ENCODE results near the gene TMEM132D. TPM values are rescaled to one million over a fixed set of nuclear protein-coding genes. Genes with fewer than 3 reads are reported as not detected.
"Not testable (repeated sequence)": the region's sequence is repeated elsewhere in the genome, so short reads cannot be mapped to it uniquely, and the experiment has no call there.

Gene TMEM132D
- total RNA-seq, 2 donors from 2014 or later = 0.05 TPM; not detected in 1

GRCh38 chr12:129563266-129563665, 340.6 kb downstream of the TMEM132D start:
- DNase-seq (no peak), ATAC-seq (no peak)
- intact Hi-C loops (cut with DNase I) = no loop called here

- intact Hi-C loops (cut with DNase I) = no loop called here
- no peak for ATAC-seq
- no peak for DNase-seq
Measured at GRCh38 chr12:129561304-129561703, 342.5 kb downstream of the TMEM132D start.

- ATAC-seq = no peak
- DNase-seq = no peak
- intact Hi-C loops (cut with DNase I) = no loop called here
Measured at GRCh38 chr12:129559776-129560175, 344.0 kb downstream of the TMEM132D start.

GRCh38 chr12:129558036-129558435, 345.8 kb downstream of the TMEM132D start:
- DNase-seq (no peak), ATAC-seq (no peak)
- intact Hi-C loops (cut with DNase I) = no loop called here

GRCh38 chr12:129556082-129556481, 347.7 kb downstream of the TMEM132D start:
- DNase-seq (no peak), ATAC-seq (no peak)
- intact Hi-C loops (cut with DNase I) = no loop called here

- no peak for DNase-seq
- ATAC-seq = no peak
- intact Hi-C loops (cut with DNase I) = no loop called here
Measured at GRCh38 chr12:129552996-129553750, 350.7 kb downstream of the TMEM132D start.

GRCh38 chr12:129551441-129551840, 352.4 kb downstream of the TMEM132D start:
- DNase-seq (no peak), ATAC-seq (no peak)
- intact Hi-C loops (cut with DNase I) = no loop called here

- DNase-seq = no peak
- intact Hi-C loops (cut with DNase I) = no loop called here
- ATAC-seq = no peak
Measured at GRCh38 chr12:129550353-129550752, 353.5 kb downstream of the TMEM132D start.

- intact Hi-C loops (cut with DNase I) = no loop called here
- ATAC-seq (no peak), DNase-seq (no peak)
Measured at GRCh38 chr12:129549656-129550055, 354.2 kb downstream of the TMEM132D start.

GRCh38 chr12:129549020-129549419, 354.8 kb downstream of the TMEM132D start:
- ATAC-seq; intact Hi-C loops (cut with DNase I); DNase-seq: not testable (repeated sequence)

- ATAC-seq (no peak), DNase-seq (no peak)
- intact Hi-C loops (cut with DNase I) = no loop called here
Measured at GRCh38 chr12:129544716-129545115, 359.1 kb downstream of the TMEM132D start.

GRCh38 chr12:129540954-129541353, 362.9 kb downstream of the TMEM132D start:
- DNase-seq (no peak), ATAC-seq (no peak)
- intact Hi-C loops (cut with DNase I) = no loop called here

- ATAC-seq (no peak), DNase-seq (no peak)
- intact Hi-C loops (cut with DNase I) = no loop called here
Measured at GRCh38 chr12:129540249-129540648, 363.6 kb downstream of the TMEM132D start.

- peak in 1 of 2 donors; percentile 24 for ATAC-seq
- DNase-seq; intact Hi-C loops (cut with DNase I): not testable (repeated sequence)
Measured at GRCh38 chr12:129538724-129539335, 365.0 kb downstream of the TMEM132D start.

- intact Hi-C loops (cut with DNase I) = no loop called here
- ATAC-seq = no peak
- no peak for DNase-seq
Measured at GRCh38 chr12:129538137-129538536, 365.7 kb downstream of the TMEM132D start.

- no peak for ATAC-seq
- intact Hi-C loops (cut with DNase I) = no loop called here
- DNase-seq = no peak
Measured at GRCh38 chr12:129534966-129535750, 368.7 kb downstream of the TMEM132D start.

GRCh38 chr12:129532707-129533499, 370.9 kb downstream of the TMEM132D start:
- no peak for DNase-seq
- intact Hi-C loops (cut with DNase I) = no loop called here
- no peak for ATAC-seq

- DNase-seq = no peak
- intact Hi-C loops (cut with DNase I) = no loop called here
- no peak for ATAC-seq
Measured at GRCh38 chr12:129532082-129532481, 371.7 kb downstream of the TMEM132D start.

GRCh38 chr12:129530984-129531383, 372.8 kb downstream of the TMEM132D start:
- ATAC-seq (peak; percentile 30 to 98), DNase-seq (peak; percentile 33)
- intact Hi-C loops (cut with DNase I) = no loop called here
